GM10266 (cell line): Measurements from ENCODE around the gene ATP6V0B.

Experiments used
- DNase-seq: peaks from one replicate; pipeline ENCODE4 v3.0.0; 2012; ENCODE audit errors: extremely low spot score
- CTCF ChIP-seq: IDR thresholded peaks from 2 replicates; pipeline ENCODE4 v1.5.1; 2012; ENCODE audit warnings: mild to moderate bottlenecking, low read depth; ENCODE audit not compliant: control insufficient read depth, insufficient read depth; ENCODE audit errors: missing control alignments

The ATP6V0B gene

GRCh38 chr1:43956234-43956633 is 18.5 kb upstream of the ATP6V0B start:
- TF ChIP-seq CTCF = no peak
- no peak for DNase-seq

DNA sequence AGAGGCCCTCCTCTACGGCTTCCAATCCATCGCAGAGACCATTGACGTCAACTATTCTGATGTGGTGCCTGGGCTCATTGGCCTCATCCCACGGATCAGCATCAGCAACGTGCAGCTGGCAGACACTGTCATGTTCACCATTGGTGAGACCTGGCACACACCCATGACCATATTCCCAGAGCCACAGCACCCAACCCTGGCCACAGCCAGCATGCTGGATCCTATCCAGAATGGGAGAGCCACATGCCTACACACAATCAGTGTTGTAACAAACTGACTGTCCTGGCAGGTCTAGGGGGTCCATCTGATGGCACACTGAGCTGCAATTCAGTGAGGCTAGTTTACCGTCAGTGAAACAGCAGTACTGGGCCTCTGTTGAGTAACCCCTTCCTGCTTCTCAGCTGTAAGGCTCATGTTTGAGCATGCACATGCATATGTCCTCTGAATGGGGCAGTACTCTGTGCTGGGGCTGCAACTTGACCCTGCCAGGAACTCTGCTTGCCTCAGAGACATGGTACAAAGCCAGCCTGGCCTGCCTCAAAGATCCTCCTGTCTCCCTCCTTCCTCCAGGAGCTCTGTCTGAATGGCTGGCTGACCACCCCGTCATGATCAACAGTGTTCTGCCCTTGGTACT is 17.2 kb upstream of the ATP6V0B start:
- no peak for DNase-seq
- TF ChIP-seq CTCF = no peak

DNA sequence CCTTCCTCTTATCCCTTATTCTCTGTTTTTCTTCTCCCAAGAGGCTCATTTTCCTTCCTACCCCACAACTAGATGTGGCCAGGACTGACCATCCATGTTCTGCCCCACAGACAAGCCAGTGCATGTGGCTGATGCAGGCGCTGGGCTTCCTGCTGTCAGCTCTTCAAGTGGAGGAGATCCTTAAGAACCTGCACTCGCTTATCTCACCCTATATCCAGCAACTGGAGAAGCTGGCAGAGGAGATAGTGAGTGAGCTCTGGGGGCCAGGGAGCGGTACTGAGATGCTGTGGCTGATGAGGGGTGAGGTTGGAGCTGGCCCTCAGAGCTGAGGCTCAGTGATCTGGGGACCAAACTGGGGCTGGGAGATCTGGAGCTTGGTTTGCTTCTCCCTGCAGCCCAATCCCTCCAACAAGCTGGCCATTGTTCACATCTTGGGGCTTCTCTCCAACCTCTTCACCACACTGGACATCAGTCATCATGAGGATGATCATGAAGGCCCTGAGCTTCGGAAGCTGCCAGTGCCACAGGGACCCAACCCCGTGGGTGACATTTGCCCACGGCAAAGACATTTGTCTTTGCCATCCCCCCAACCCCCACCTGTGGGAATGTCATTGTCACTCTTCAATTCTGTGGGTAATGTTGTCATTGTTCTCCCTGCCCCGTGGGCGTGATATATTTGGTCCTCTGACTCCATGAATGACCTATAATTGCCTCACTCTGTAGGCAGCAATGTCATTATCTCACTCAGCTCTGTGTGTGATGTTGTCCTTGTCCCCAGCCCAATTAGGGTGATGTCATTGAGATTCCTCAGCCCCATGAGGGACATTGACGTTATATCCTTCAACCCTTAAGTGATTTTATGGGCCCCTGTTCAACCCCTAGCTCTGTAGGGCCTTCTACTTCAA is 16.2 kb upstream of the ATP6V0B start:
- no peak for TF ChIP-seq CTCF
- no peak for DNase-seq

DNA sequence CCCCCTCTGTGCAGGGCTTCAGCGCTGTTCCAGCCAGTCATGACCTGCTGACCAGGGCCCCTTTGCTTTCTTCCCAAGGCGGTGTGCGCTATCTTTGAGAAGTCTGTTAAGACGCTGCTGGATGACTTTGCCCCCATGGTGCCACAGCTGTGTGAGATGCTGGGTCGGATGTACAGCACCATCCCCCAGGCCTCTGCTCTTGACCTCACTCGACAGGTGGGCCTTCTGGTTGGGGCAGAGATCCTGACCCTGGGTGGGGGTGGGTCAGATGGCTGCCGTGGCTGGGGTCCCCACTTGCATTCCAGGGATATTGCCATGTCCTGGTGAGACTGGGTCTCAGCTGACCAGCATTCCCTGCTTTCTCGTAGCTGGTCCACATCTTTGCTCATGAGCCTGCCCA is 14.0 kb upstream of the ATP6V0B start:
- no peak for DNase-seq
- no peak for TF ChIP-seq CTCF

- DNase-seq = no peak
- no peak for TF ChIP-seq CTCF
These were observed 13.1 kb upstream of the ATP6V0B start for GRCh38 chr1:43961692-43962091.

- no peak for TF ChIP-seq CTCF
- no peak for DNase-seq
These were observed 12.4 kb upstream of the ATP6V0B start for GRCh38 chr1:43962324-43962723.

GRCh38 chr1:43963006-43963405 is 11.8 kb upstream of the ATP6V0B start:
- TF ChIP-seq CTCF = no peak
- no peak for DNase-seq
